Measurements from ENCODE around the gene SRL.

DNA sequence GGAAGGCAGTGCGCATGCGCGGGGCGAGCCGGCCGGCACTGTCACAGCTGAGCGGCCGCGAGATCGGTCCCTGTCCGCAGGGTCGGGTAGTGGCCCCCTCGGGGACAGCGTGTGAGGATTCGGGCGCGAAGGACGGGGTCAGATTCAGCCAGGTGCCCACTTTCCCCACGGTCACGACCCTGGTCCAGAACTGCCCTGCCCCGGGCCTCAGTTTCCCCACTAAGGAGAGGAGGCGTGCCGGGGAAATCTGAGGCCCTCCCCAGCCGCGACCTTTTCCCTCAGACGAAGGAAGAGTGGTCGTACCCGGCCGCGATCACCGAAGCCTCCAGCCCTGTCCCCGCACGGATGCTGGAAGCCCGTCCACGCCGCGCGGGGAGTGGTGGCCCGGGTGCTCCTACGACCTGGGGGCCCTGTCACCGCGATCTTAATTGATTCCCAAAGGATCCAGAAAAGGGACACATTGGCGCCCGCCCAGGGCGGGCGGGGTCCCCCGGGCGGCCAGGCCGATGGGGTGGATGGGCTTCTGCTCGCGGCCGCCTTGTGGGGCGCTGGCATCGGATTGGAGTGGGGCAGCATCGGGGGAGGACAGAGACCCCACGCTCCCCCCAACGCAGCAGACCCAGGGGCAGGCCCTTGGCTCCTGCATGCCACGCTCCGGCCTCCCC lies 57.7 kb downstream of the SRL start:
- TF ChIP-seq CTCF (IDR thresholded peaks at IDR 0.05 in 8 of 11, conservative IDR thresholded peaks at IDR 0.05 in 3 of 11) (peak in 1 of 11 experiments; percentile 21), POLR2A (IDR thresholded peaks at IDR 0.05) (no peak)
